GM12892 (cell line): Measurements from ENCODE around the gene FBH1.

Source experiments
- POLR2A ChIP-seq: IDR thresholded peaks from 2 replicates; pipeline ENCODE4 v1.6.1; 2011; ENCODE audit warnings: low read depth, low read length, control low read depth
- POLR2AphosphoS5 ChIP-seq: IDR thresholded peaks from 2 replicates; pipeline ENCODE4 v1.6.1; 2011; ENCODE audit warnings: low read depth, low read length, control low read depth

DNA sequence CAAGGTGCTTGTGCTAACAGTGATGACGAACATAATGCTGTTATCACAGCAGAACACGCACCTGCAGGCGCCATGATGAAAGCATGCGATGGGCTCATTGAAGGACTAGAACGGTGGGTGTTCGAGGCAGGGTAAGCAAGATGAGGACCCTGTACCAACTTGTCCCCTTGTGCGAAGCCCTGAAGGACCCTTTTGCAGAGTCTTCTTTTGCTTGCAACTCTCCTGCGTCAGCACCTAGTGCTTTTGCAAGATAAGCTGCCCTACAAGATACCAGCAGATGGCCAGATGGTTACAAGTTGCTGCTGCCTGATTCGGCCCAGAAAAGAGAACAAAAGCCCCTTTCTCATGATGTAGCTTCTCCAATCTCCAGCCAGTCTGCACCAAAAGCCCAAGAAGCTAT lies 91.5 kb downstream of the FBH1 start:
- TF ChIP-seq POLR2AphosphoS5 (no peak), POLR2A (no peak)
